ENCODE measurements around the gene IDUA. TPM values are rescaled to one million over a fixed set of nuclear protein-coding genes. Genes with fewer than 3 reads are reported as not detected.

Gene IDUA
- total and polyA plus RNA-seq, 2 of the 4 experiments (the other 2 are of a cell fraction), result 0.72 to 12.5 TPM

GRCh38 chr4:955931-956381, 30.9 kb upstream of the IDUA start:
- intact Hi-C loops (cut with micrococcal nuclease), result no loop called here
- no peak for TF ChIP-seq CTCF (conservative IDR thresholded peaks at IDR 0.05; ENCODE audit: low read depth, low read length)
- TF ChIP-seq SMC3 (IDR thresholded peaks at IDR 0.05; ENCODE audit: low read depth, low read length), result no peak
- TF ChIP-seq MXI1 (IDR thresholded peaks at IDR 0.05; ENCODE audit: borderline replicate concordance, low read depth, low read length), result no peak
- TF ChIP-seq, protein P1, sequence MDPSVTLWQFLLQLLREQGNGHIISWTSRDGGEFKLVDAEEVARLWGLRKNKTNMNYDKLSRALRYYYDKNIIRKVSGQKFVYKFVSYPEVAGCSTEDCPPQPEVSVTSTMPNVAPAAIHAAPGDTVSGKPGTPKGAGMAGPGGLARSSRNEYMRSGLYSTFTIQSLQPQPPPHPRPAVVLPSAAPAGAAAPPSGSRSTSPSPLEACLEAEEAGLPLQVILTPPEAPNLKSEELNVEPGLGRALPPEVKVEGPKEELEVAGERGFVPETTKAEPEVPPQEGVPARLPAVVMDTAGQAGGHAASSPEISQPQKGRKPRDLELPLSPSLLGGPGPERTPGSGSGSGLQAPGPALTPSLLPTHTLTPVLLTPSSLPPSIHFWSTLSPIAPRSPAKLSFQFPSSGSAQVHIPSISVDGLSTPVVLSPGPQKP (IDR thresholded peaks at IDR 0.05; ENCODE audit: borderline replicate concordance, low read depth, low read length), result no peak
- no peak for TF ChIP-seq CEBPB (IDR thresholded peaks at IDR 0.05; ENCODE audit: low read depth, low read length)
- TF ChIP-seq RFX5 (IDR thresholded peaks at IDR 0.05; ENCODE audit: low read depth, low read length), result no peak
- no peak for TF ChIP-seq MAFK (IDR thresholded peaks at IDR 0.05; ENCODE audit: low read depth, low read length)
- no peak for TF ChIP-seq USF2 (IDR thresholded peaks at IDR 0.05; ENCODE audit: low read depth, low read length)
- no peak for TF ChIP-seq CHD1 (IDR thresholded peaks at IDR 0.05; ENCODE audit: low read depth, low read length)
- TF ChIP-seq FOS (IDR thresholded peaks at IDR 0.05; ENCODE audit: low read depth, low read length), result no peak
- TF ChIP-seq RCOR1 (IDR thresholded peaks at IDR 0.05; ENCODE audit: insufficient replicate concordance, low read length), result no peak
- no peak for TF ChIP-seq POLR2A (IDR thresholded peaks at IDR 0.05; ENCODE audit: low read depth, low read length)
- TF ChIP-seq RAD21 (IDR thresholded peaks at IDR 0.05; ENCODE audit: low read length), result no peak
- no peak for TF ChIP-seq MAZ (IDR thresholded peaks at IDR 0.05; ENCODE audit: borderline replicate concordance, low read depth, low read length)
- no peak for TF ChIP-seq NFE2L2 (IDR thresholded peaks at IDR 0.05; ENCODE audit: low read depth, low read length)
- no peak for TF ChIP-seq BHLHE40 (IDR thresholded peaks at IDR 0.05; ENCODE audit: low read depth, low read length)
- ChIA-PET POLR2A (ENCODE audit: unreplicated experiment) (no interaction called here), CTCF (no interaction called here)
- no peak overlapping the region for H4K8ac ChIP-seq (ENCODE audit: low read depth in 2 of 2, low read length in 2 of 2)
- H3K4me2 ChIP-seq (ENCODE audit: low read depth, low read length), result no peak overlapping the region
- WGBS, 2 experiments (ENCODE audit: extremely low coverage in 2 of 2, insufficient read length in 1 of 2), result 100% methylated on average over 2 of the region's 12 CpGs; no CpG with 5 or more reads in 1 of the 2 experiments
- H3K4me3 ChIP-seq (ENCODE audit: insufficient read depth, low read depth, low read length), result no peak overlapping the region
- H3K9me1 ChIP-seq (ENCODE audit: insufficient read depth, low read length), result 0 out of 2 replicates have a peak, but pooled peaks cover 2% of the 10 kb centered on the region
- no peak overlapping the region for H3K56ac ChIP-seq (ENCODE audit: extremely low read depth, insufficient read depth, low read length)
- H2AK5ac ChIP-seq (ENCODE audit: low read depth, low read length), result no peak overlapping the region
- no peak for ATAC-seq (ENCODE audit: low read depth)
- H2AFZ ChIP-seq (replicated peaks; ENCODE audit: low read length, poor library complexity), result no peak overlapping the region
- H4K5ac ChIP-seq (ENCODE audit: low read depth, low read length), result no peak overlapping the region
- no peaks in the 10 kb centered on the region for H3K27me3 ChIP-seq (ENCODE audit: control insufficient read depth, insufficient read depth, low read length)
- H3K36me3 ChIP-seq (ENCODE audit: control insufficient read depth, insufficient read depth, low read length), result peaks cover 28% of the 10 kb centered on the region
- H4K91ac ChIP-seq (ENCODE audit: insufficient read depth, low read depth, low read length), result no peak overlapping the region
- no peak overlapping the region for H3K4ac ChIP-seq (ENCODE audit: low read depth, low read length)
- H3K9ac ChIP-seq (ENCODE audit: low read depth, low read length), result no peak overlapping the region
- H3K14ac ChIP-seq (replicated peaks; ENCODE audit: low read depth, low read length), result no peak overlapping the region
- no peak for DNase-seq
- H4K20me1 ChIP-seq (ENCODE audit: insufficient read depth, low read length), result 0 out of 2 replicates have a peak, but pooled peaks cover under 1% of the 10 kb centered on the region
- no peak overlapping the region for H2AK9ac ChIP-seq (replicated peaks; ENCODE audit: low read depth, low read length, poor library complexity)
- BruUV-seq (replicated peaks), result no TSS peak
- H3K18ac ChIP-seq (ENCODE audit: low read depth, low read length), result no peak overlapping the region
- no peak overlapping the region for H2BK5ac ChIP-seq (ENCODE audit: low read depth, low read length, poor library complexity, severe bottlenecking)
- no peak overlapping the region for H3K23ac ChIP-seq (ENCODE audit: low read depth, low read length)
- H3K79me1 ChIP-seq (ENCODE audit: low read depth in 1 of 2, low read length in 2 of 2), result no peaks in the 10 kb centered on the region
- no peak overlapping the region for H2BK120ac ChIP-seq (ENCODE audit: low read depth, low read length)
- in situ Hi-C loops (cut with MboI; ENCODE audit: low sequenced_read_pairs), result no loop called here
- H2BK15ac ChIP-seq (ENCODE audit: low read depth, low read length), result no peak overlapping the region
- dilution Hi-C loops (cut with HindIII; ENCODE audit: low sequenced_read_pairs, unreplicated experiment), result no loop called here
- no peak overlapping the region for H3K27ac ChIP-seq (ENCODE audit: insufficient read depth, low read length)
- no peaks in the 10 kb centered on the region for H3K9me3 ChIP-seq (ENCODE audit: control insufficient read depth, insufficient read depth, low read length)
- no peak overlapping the region for H2BK20ac ChIP-seq (ENCODE audit: low read depth, low read length)
- H3K4me1 ChIP-seq (ENCODE audit: control insufficient read depth, insufficient read depth, low read length), result no peaks in the 10 kb centered on the region
